ENCODE data around the gene PRR36.

Gene PRR36

GRCh38 chr19:7870571-7871436, 3.4 kb downstream of the PRR36 start:
- TF ChIP-seq JUND (IDR thresholded peaks at IDR 0.05; ENCODE audit: low read depth) = no peak
- in situ Hi-C loops (cut with HindIII; ENCODE audit: low pct_unique_long_range_greater_than_20kb, low sequenced_read_pairs) = no loop called here
- peak; percentile 57 to 98 for DNase-seq (ENCODE audit: low read depth in 1 of 2, low spot score in 1 of 2)

DNA sequence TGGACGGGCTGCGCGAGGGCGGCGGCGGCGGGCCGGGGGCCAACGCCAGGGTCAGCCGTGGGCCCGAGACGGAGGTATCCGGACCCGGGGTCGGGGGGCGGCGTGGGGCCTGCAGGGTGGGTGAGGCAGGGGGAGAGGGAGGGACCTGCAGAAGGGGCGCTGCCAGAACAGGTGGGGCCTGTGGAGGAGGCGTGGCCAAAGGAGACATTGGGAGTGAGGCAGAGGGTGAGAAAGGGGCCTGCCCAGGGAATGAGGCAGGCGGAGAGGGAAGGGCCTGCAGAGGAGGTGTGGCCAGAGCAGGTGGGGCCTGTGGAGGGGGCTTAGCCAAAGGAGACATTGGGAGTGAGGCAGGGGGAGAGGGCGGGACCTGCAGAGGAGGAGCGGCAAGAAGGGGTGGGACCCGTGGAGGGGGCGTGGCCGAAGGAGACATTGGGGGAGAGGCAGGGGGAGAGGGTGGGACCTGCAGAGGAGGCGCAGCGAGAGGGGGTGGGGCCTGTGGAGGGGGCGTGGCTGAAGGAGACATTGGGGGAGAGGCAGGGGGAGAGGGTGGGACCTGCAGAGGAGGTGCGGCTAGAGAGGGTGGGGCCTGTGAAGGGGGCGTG, 4.2 kb downstream of the PRR36 start:
- TF ChIP-seq JUND (IDR thresholded peaks at IDR 0.05; ENCODE audit: low read depth) = no peak
- in situ Hi-C loops (cut with HindIII; ENCODE audit: low pct_unique_long_range_greater_than_20kb, low sequenced_read_pairs) = no loop called here
- DNase-seq (ENCODE audit: low read depth in 1 of 2, low spot score in 1 of 2) = peak in 1 of 2 experiments; percentile 94

- in situ Hi-C loops (cut with HindIII; ENCODE audit: low pct_unique_long_range_greater_than_20kb, low sequenced_read_pairs) = no loop called here
- no peak for TF ChIP-seq JUND (IDR thresholded peaks at IDR 0.05; ENCODE audit: low read depth)
- DNase-seq (ENCODE audit: low read depth in 1 of 2, low spot score in 1 of 2) = no peak
Measured at GRCh38 chr19:7869453-7869909, 4.7 kb downstream of the PRR36 start.

DNA sequence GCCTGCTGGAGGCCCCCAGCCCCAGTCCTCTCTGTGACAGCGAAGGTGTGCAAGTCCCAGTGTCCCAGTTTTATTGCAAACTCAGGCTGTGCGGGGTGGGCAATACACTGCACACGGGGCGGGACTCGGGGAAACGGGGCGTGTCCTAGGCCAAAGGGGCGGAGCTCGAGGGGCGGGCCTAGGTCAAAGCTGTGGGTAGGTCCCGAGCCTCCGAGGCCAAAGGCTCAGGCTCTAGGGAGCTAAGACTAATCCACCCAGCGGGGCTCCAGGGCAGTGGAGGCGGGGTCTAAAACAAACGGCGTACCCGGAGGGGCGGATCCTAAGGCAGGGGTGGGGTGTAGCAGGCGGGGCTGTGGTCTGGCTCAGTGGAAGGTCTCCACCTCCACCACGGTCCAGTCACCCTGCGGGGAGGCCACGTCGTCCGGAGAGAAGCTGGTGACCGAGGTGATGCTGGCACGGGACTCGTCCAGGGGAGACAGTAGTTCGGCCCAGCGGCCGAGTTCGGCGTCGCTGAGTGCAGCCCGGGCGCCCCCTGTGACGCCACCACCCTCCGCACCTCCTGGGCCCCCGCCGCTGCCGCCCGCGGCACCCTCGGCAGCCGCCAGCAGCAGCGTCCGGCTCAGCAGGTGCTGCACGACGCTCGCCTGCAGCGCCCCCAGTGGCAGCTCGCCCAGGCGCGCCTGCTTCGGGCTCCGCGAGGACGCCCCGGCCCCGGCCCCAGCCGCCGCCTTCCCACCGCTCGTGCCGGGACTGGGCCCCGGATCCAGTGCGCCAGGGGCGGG, 5.3 kb downstream of the PRR36 start:
- no peak for TF ChIP-seq JUND (IDR thresholded peaks at IDR 0.05; ENCODE audit: low read depth)
- in situ Hi-C loops (cut with HindIII; ENCODE audit: low pct_unique_long_range_greater_than_20kb, low sequenced_read_pairs) = no loop called here

GRCh38 chr19:7868326-7868670, 5.9 kb downstream of the PRR36 start:
- DNase-seq (ENCODE audit: low read depth in 1 of 2, low spot score in 1 of 2) = no peak
- in situ Hi-C loops (cut with HindIII; ENCODE audit: low pct_unique_long_range_greater_than_20kb, low sequenced_read_pairs) = no loop called here
- no peak for TF ChIP-seq JUND (IDR thresholded peaks at IDR 0.05; ENCODE audit: low read depth)

More for the DNA sequence above, 5.3 kb downstream of the PRR36 start:
- DNase-seq (ENCODE audit: low read depth in 1 of 2, low spot score in 1 of 2) = no peak

GRCh38 chr19:7867092-7867844, 6.9 kb downstream of the PRR36 start:
- no peak for TF ChIP-seq JUND (IDR thresholded peaks at IDR 0.05; ENCODE audit: low read depth)
- DNase-seq (ENCODE audit: low read depth in 1 of 2, low spot score in 1 of 2) = no peak
- in situ Hi-C loops (cut with HindIII; ENCODE audit: low pct_unique_long_range_greater_than_20kb, low sequenced_read_pairs) = no loop called here

- no peak for TF ChIP-seq JUND (IDR thresholded peaks at IDR 0.05; ENCODE audit: low read depth)
- in situ Hi-C loops (cut with HindIII; ENCODE audit: low pct_unique_long_range_greater_than_20kb, low sequenced_read_pairs) = no loop called here
- no peak for DNase-seq (ENCODE audit: low read depth in 1 of 2, low spot score in 1 of 2)
Measured at GRCh38 chr19:7866399-7867091, 7.6 kb downstream of the PRR36 start.

DNA sequence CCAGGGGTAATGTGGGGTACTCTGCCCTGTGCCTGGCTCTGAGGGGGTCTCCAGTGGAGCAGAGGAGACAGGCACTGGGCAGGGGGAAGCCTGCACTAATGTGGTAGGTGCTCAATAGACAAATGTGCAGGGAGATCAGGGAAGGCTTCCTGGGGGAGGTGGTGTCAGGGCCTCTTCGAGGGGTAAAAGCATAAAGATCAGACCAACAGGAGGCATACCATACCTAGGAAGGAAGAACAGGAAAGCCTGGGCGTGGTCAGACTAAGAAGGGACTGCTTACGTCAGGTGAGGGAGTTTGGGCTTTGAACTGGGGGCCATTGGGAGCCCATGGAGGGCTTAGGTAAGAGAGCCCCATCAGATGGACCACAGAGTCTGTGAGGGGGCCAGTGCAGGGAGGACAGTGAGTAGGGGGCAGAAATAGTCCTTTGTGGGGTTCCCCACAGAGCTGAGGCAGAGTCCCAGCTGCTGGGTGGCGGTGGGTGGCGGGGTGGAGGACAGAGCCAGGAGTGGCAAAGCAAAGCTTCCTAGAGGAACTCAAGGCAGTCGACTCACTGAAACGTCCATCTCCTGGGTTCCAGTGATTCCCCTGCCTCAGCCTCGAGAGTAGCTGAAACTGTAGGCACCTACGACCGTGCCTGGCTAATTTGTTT, 8.8 kb downstream of the PRR36 start:
- no peak for DNase-seq (ENCODE audit: low read depth in 1 of 2, low spot score in 1 of 2)
- in situ Hi-C loops (cut with HindIII; ENCODE audit: low pct_unique_long_range_greater_than_20kb, low sequenced_read_pairs) = no loop called here
- no peak for TF ChIP-seq JUND (IDR thresholded peaks at IDR 0.05; ENCODE audit: low read depth)

DNA sequence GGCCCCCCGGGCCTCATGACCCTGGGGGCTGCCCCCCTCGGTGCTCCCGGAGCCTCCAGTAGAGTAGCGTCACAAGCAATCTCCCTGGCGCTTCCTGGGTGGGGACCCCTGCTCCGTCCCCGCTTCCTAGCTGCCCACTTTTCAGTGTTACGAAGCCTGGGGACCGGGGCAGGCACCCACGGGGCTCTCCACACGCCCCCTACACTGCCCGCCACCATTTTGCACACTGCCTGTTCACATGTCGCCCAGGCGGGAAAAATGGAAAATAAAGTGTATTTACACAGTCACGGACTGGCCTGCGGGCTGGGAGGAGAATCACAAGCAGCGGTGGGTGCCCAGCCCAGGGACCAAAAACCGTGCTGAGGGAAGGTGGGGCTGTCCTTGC, 9.5 kb downstream of the PRR36 start:
- no peak for DNase-seq (ENCODE audit: low read depth in 1 of 2, low spot score in 1 of 2)
- no peak for TF ChIP-seq JUND (IDR thresholded peaks at IDR 0.05; ENCODE audit: low read depth)
- in situ Hi-C loops (cut with HindIII; ENCODE audit: low pct_unique_long_range_greater_than_20kb, low sequenced_read_pairs) = no loop called here

DNA sequence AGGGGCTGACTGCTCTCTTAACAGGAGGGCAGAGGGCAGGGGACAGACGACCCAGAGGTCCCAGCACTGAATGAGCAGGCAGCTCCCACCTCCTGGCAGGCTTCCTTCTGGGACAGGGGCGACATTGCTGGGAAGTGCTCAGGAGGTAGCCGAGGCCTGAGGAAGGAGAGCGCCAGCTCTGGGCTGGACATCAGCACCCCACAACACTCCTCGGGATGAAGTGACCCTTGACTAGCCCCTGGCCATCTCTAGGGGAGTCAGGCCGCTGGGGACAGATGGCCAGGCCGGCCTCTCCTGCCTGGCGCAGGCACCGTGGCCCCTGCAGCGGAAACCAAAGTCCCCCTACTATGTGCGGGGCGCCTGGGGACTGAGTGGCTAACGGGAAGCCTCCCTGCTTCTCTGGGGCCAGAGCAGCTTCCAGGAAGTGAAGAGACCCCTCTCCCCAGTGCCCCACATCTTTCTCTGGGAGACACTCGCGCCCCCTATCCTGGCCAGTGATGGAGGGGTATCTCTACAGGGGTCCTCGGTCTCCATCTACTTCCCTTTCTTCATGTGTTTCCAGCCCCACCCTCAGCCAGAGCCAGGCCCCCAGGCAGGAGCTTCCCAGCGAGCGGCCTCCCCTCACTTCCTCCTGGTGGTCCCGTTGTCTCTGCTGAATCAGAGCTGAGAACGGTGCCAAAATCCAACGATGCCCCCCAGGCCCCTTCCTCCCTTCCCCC, 10.1 kb downstream of the PRR36 start:
- TF ChIP-seq JUND (IDR thresholded peaks at IDR 0.05; ENCODE audit: low read depth) = no peak
- DNase-seq (ENCODE audit: low read depth in 1 of 2, low spot score in 1 of 2) = no peak
- in situ Hi-C loops (cut with HindIII; ENCODE audit: low pct_unique_long_range_greater_than_20kb, low sequenced_read_pairs) = no loop called here
